DMS153 (cell line): ENCODE data around the gene RBMS3.
"Not testable (repeated sequence)": the region's sequence is repeated elsewhere in the genome, so short reads cannot be mapped to it uniquely, and the experiment has no call there.

Source experiments
- DNase-seq: peaks from one replicate; lab custom pipeline; 2025; lab: John Stamatoyannopoulos, UW

Gene RBMS3

DNA sequence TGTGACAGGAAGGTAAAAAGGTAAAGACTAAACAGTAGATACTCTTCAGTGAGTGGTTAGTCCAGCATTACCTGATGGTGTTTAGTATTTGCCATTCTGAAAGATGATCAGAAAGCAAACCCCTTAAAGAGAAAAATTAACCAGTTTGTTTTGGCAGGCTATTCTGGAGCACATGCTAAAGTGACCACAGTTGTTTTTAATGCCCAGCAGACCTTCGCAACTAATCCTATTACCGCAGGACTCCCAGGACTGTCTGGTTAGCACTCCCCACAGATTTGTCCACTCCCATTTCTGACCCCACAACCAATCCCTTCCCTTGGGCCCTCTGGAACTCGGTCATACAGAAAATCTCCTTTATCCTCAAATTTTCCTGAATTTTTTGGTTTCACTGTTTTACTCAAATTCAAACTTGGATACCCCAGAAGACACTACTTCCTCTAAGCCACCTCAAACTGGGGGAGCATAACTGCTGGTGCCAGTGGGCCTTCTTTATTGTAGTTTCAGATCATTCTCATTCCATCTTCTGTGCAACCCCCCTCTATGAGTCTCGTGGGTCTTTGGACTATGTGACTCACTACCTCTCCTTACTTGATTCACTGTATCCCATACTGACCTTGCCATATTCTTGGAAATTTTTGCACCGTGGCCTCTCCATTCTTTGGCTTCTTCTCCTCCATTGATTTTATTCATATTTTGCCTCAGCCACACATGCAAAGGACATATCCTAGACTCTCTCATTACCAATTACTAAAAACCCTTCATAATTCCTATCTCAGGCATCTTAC, 104.4 kb downstream of the RBMS3 start:
- no peak for DNase-seq

DNA sequence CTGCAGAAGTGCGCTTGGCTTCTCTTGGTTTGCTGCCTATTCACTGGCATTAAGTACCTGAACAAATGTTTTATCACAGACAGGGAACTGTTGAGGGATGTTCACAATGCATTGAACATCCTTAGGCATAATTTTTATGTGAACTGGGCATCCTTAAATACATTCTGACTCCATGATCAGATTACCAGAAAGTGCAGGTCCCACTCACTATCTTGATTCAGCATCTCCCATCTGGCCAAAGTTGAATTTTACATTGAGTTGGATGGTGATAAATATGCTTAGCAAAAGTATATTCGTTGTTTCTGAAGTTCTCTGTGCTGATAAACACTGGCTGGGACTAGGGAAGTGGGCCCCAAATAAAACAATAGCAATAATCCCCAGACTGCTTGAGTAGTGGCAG, 108.5 kb downstream of the RBMS3 start:
- DNase-seq: no peak

DNA sequence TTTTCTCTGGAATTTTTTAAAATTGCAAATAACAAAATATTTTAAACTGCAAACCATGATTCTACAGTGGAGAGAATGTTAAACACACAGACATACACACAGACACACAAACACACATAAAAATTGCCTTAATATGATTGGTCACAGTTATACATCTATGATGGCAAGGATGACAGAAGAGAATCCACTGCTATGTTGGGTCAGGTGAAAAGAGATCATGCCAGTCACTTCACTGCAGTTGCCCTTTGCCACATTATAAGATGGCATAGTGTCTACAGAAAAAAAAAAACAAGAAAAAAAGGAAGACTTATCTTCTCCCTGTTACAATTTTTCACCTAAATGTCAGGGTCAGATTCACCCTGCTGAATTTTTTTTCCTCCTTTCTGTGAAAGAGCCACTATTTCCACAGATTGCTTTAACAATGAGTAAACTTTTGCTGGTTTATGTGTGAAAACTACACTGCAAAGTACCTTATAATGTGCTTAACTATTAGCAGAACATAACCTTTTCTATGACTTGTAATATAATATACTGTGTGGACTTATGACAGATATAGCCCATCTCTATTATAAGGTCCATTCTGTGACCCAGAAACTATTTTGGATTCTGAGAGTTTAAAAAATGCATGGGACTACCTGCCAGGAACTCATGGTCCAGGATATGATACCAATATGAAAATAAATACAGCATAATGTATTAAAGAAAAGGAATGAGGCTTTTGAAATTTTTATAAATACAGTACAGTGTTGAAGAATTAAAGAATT, 111.9 kb downstream of the RBMS3 start:
- no peak for DNase-seq

DNA sequence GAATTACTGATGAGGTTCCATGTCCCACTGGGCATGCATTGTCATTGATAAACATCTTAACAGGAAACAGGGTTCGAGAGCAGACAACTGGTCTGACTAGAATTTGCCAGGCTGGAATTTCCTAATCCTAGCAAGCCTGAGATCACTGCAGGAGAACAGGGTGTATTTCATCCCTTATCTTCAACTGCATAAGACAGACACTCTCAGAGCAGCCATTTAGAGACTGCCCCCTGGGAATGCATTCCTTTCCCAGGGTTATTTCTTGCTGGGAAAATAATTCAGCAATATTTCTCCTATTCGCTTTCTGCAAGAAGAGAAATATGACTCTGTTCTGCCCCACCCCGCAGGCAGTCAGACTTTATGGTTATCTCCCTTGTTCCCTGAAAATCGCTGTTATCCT, 113.1 kb downstream of the RBMS3 start:
- DNase-seq: not testable (repeated sequence)

DNA sequence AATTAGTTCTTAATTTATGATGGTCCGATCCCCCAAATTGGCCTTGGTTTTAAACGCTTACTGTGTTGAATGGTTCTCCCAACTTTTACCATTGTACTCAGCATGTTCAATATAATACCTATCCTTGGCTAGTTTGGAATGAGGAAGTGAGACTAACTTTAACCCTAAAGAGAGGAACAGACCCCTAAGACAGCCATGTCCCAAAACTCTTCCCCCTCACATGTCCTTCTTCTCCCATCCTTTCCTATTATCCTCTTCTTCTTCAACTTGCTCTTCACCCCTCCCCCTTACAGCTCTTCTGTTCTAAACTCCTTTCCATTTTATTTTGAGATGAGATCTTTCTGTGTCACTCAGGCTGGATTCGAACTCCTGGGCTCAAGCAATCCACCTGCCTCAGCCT, 116.5 kb downstream of the RBMS3 start:
- DNase-seq: no peak

DNA sequence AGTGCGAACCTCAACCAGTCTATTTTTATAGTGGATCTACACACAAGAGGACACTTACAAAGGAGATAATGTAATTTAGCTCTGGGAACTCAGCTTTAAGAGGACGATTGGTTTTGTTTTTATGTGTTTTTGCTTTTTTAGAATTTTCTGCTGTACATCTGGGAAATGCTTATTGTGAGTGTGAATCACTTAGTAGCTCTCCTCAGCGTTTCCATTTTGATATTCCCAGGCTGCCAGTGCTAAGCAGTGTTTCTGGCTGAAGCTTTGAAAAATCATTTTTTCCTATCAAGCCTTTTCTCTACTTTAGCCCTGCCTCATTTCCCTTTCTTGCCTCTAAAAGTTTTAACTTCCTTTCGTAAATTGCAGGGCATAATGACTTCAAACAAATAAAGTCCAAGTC, 117.9 kb downstream of the RBMS3 start:
- no peak for DNase-seq

DNA sequence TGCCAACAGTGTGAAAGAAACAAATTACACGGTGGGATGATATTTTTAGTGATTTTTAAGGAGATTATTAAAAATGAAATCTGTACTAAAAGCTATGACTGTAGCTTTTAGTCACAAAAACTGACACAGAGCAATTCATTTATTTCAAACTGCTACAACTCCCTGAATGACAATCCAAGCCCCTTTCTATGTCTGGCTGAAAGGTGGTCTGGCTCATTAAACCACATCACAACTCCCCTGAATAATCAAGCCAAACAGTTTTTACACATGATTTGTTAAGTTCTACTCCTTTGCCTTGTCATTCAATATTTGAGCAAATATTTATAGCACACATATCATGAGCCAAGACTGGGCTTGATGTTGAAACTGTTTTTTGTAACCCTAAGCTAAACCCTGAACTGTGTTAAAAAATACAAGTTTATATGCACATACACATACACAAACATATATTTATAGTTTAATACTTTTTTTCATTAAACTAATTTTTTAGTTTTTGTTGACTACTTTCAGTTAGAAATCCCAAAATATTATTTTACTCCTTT, 125.5 kb downstream of the RBMS3 start:
- DNase-seq: no peak

DNA sequence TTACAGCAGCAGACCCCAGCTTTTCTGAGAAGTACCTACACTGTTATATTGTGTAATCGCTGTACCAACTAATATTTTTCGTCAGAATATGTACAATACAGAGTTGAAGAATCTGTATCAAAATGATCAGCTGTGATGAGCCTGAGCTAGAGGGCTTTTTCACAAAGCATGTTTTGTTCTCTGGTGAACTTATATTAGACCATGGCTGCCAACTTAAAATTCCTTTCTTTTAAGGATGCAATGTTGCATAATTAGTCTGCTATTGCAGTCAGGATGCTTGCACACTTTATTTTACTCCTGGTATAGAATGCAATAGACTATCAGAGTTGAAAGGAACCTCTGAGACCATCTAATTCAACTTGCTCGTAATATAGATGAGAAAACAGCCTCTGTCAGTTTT, 127.8 kb downstream of the RBMS3 start:
- DNase-seq: no peak

DNA sequence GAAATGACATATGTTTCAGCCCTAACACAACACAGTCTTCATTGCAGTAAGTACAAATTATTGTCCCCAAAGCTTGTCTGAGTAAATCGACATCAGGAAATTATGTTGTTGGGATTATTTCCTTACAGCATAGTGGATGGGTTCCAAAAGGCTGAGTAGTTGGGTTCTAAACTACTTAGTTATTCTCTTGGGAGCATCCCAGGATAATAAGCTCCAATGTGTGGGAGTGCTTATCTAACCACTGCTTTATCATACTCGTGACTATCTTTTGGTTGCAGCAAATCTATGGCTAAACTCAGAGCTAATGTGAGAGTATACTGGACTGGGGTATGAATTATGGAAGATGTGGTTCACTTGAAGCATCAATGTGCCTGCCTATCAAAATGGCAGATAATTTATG, 128.5 kb downstream of the RBMS3 start:
- no peak for DNase-seq

DNA sequence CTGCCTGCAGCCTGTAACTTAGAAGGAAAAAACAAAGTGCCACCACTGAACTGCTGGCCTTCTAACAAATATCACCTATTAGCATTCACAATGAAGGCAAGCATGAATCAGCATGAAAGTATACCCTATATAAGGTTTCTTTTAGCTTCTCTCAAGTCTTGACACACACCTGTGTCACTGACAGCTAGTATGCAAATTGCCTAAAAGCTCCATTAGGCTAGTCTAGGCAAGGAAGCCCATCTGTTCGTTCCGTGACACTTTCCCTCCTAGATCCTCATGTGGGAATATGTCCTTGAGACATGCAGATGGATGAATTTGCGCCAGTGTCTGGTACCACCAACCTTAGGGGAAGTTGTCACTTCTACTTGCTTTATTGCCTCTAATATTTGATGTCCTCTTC, 129.3 kb downstream of the RBMS3 start:
- no peak for DNase-seq

DNA sequence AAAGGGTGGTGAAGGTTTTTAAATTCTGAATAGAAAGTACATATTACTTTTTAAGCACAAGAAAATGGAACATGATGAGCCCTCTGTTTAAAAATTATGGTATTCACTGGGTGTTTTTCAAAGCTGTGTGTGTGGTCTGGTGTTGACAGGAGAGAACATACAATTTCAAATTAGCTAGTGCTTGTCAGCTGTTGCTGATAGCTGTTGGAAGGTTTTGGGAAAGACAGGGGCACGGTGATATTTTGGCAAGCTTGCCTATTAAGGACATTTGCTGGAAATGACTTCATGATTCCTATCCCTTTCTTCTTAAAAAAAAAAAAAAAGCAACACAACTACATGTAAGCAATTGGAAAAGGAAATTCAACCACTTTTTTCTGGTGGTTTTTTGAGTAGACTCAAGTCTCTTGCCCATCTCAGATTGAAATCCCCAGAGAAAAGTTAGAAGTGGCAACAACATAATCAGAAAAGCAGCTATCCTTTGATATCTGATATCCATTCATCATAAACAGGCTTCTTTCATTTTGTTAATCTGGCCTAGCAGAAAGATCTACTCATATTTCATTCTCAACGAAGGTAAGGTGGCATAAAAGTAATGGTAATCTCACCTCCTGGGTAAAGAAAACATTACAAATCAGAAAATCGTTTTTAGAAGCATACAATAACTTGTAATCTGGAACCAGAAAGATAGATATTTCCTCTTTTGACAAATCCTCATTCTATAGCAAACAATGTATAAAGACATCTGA, 130.0 kb downstream of the RBMS3 start:
- DNase-seq: no peak

DNA sequence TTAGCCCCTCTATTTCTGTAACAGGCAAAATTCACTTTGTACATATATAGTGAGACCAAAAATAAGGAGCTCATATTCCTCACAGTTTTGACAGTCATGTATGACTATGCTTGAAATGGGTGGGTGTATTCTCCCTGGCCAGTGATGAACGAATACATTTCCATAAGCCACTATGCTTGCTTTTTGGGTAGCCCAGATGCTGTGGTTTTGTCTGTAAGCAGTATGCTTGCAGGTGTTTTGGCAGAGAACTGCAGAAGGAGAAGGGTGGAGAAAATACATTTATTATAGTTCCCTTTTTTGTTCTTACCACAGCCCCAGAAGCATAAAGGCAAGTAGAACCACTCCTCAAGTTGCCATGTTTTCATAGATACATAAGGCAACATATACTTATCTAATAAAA, 131.2 kb downstream of the RBMS3 start:
- DNase-seq: no peak

DNA sequence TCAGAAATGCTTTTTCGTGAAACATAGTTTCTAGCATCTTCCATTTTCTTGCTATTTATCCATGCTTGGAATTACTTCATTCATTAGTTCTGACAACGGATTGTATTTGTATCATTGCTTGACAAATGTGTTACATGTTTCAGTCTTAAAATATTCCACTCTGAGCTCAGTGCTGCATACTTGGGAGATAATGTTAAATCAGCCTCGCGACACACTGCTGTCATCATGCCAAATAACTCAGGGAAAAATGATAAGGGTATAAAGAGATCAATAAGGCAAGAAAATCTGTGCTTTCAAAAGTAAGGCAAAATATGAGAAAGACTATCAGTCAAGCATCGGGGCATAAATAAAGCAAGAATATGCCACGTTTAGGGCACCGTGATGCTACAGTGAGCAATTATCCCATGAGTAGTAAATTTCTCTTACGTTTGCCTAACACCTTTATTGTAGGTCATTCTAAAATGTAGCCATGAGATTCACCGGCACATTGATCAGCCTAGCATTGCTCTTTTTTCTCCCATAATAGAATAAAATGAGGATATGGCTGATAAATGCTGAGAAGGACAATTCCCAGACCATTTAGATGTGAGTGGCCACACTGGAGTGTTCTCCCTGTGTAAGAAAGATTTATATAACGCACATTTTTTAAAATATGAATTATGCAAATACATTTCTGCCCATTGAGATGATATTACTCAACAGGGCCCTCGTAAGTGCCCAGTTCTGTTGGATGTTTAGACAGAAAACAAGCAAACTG, 133.8 kb downstream of the RBMS3 start:
- DNase-seq: no peak

DNA sequence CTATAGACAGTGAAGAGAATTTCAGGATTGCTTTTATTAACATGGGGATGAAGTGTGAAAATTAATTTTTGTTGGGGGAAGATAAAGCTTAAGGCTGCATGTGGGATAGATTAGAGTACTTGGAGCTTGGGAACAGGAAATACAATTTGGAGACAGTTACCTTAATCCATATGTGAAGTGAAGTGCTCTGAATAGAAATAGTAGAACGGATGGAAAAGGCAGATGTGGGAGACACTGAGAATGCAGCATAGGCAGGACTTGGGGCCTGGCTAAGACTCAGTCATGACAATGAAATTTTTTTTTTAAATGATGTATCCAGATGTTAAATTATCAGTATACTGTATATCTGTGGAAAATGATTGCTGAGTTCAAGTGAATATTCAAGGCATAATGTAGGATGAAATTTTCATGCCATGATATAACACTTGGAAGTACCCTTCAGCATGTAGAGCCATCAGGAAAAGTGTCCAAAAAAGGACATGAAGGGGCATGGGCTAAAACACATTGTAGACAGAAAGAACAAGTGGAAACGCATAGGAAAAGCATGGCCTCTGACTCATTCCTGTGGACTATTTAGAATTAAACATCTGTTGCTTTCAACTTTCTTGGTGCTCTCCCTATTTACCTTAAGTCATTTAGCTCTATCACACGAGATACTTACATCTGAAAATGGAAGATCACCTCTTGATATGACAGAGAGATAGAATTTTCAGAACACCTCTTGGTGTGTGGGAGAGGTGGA, 134.8 kb downstream of the RBMS3 start:
- no peak for DNase-seq

DNA sequence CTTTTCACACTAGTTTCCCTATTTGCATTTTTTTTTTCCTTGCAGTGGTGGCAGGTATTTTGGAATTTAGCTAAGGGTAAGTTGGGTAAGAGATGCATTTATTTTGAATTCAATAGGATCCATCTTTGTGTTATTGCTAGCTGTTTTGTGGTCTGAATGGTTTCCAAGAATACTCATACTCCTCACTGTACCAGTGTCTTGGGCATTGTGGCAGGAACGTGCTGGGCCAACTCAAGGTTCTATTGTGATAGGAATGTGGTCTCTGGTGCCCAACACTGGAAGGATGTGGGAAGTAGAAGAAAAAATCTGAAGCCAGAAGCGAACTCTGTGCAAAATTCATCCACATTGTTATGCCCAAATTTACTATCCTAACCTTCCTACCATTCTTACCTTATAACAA, 135.6 kb downstream of the RBMS3 start:
- DNase-seq: no peak

DNA sequence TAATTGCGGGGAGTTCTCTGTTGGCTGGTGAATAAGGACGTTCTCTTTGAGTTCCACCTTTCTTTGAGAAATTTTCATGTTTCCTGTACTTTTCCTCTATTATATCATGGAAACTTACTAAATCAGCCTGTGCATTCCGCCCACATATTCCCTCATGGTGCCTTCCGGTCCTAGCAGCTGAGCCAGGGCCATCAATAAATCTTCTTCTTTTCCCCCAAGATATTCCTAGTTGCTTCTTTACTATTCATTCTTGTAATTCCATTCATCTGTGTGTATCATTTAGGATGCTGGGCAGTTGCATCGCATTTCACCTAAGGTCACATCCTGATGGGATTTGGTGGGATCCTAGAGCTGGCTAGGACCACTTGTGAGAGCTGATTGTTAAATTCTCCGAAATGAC, 139.2 kb downstream of the RBMS3 start:
- no peak for DNase-seq

DNA sequence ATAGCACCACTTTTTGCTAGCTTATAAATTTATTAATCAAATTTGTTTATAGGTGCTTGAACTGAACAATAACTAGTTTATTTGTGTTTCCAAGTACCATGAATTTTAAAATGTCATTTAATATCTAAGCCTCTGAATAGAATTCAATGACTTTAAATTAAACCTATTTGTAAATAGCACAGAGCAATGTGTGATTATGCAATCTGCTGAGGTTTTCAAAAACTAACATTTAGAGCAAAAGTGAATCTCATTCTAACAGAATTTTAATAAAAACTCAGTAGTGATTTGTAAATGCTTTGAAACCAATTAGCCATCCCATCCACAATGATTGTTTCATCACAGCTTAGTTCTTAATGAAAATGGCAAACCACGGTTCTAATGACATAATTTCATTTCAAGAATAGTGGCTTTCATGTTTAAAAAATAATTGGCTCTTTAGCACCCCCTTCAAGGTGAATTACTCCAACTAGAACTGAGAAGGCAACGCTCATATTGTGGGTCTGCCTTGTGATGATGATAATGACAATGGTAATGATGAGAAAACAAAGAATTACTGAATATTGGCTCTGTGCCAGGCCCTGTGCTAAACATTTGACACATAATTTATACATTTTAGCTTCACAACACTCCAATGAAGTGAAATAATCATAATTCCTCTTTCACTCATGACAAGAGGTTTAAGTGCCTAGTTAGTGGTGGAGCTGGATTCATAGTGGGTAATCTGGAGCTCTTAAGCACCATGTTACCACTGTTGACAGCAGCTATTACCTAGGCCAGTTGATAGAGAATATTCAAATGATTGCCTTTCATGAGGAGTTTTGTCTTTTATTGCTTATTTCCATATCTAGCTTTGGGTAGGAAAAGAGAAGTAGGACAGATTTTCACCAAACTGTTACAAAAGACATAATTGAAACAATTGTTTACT, 145.7 kb downstream of the RBMS3 start:
- DNase-seq: no peak

DNA sequence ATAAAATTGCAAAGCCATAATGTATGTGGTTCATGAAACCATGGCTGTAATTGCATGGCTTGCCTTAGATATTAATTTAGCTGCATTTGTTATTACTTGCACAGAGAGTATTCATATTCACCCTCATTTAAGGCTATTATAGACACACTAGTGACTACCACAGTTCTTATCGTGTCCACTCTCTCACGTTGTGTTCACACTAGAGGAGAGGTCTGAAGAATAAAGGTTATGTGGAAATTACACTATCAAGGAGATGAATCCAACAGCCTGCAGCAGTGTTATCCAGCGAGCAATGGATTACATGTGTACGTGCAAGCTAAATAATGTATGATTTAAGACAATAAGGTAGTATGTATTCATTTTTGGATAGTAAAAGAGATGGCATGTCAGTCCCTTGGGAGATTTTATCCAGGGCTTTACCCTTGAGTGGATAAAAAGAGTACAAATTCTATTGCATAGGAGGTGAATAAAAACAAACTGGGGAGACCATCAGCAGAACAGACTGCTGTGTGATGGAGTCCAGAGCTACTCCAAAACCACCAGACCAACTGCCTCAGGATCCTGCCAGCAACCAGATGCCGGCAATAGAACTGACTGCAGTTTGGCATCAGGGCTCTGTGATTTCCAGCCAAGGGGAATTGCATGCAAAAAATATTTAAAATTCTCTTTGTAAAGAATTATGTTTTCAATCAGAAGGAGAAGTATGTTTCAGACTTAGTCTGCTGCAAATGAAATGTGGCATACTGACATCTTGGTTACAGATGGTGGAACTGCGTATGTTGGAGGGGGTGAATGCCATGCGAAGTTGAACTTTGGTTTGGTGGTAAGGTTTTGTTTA, 146.6 kb downstream of the RBMS3 start:
- no peak for DNase-seq

DNA sequence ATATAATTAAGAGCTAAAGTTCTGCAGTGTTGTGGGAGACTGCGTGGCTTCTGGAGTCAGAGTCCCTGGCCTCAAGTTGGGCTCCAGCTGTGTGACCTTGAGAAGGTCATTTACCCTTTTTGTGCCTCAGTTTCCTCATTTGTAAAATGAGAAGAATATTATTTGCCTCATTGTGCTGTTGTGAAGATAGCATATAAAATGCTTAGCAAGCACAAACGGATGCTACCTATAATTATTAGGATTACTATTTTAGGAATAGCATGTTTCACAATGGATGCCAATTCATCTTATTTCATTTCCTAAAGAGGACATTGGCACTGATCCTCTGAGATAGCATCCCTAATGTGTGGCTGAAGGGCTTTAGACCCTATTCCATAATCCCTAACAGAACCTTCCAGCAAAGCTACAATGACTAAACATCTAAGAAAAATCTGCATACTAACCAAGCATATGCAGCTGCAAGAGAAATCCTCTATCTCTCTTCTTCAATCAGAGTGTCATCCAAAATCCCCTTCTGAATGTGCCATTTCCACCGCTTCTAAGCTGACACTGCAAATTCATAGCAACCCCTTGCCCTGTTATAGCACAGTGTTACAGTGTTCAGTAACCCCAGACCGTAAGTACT, 148.3 kb downstream of the RBMS3 start:
- DNase-seq: no peak
